Fibroblast of skin of right biceps (primary cell): ENCODE measurements around the gene GADD45GIP1.
"Not testable (repeated sequence)": the region's sequence is repeated elsewhere in the genome, so short reads cannot be mapped to it uniquely, and the experiment has no call there.

ENCODE experiments used
- DNase-seq: peaks from one replicate; pipeline ENCODE4 v3.0.0-alpha.2; 2013

The GADD45GIP1 gene

GRCh38 chr19:12987190-12987589 lies 30.2 kb upstream of the GADD45GIP1 start:
- DNase-seq, result no peak

DNA sequence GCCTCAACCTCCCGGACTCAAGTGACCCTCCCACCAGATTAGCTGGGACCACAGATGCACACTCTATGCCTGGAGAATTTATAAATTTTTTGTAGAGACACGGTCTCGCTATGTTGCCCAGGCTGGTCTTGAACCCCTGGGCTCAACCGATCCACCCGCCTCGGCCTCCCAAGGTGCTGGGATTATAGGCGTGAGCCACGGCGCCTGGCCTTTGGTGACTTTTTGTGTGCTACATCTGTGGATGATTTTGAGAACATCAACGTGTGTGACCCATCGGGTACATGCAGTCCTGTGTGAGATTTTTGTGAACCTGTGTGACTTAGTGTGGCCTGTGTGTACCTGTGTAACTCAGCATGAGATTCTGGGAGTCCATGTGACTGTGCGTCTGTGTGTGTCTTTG lies 29.7 kb upstream of the GADD45GIP1 start:
- no peak for DNase-seq

GRCh38 chr19:12985049-12985776 lies 28.2 kb upstream of the GADD45GIP1 start:
- DNase-seq, result peak; percentile 23

- DNase-seq, result no peak
Observed at GRCh38 chr19:12984683-12985048, 27.6 kb upstream of the GADD45GIP1 start.

GRCh38 chr19:12984143-12984627 lies 27.2 kb upstream of the GADD45GIP1 start:
- no peak for DNase-seq

DNA sequence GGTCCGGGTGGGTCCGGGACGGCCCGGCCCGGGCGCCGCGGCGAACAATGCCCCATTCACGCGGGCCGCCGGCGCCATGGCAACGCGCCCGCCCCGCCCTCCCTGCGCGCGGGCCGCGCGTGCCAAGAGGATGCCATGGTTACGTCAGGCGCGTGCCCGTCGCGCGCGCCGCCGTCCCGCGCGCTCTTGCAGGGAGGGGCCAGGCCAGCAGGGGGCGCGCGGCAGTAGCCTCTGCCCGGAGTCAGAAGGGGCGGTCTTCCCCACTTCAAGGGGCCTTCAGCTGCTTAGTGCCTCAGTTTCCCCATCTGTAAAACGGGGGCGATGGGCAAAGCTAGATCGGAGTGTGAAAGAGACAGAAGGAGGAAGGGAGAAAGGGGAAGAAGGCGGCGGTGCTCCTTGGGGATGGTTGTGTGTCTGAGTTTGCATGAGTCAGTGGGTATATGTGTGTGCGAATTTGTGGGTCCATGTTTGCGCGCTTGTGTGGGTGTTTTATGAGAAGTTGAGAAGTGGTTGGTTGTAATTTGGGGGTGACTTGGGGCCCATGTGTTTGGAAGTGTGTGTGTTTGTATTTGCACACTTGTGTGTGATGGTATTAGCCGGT lies 26.6 kb upstream of the GADD45GIP1 start:
- peak; percentile 82 for DNase-seq

- no peak for DNase-seq
Observed at GRCh38 chr19:12983091-12983490, 26.1 kb upstream of the GADD45GIP1 start.

DNA sequence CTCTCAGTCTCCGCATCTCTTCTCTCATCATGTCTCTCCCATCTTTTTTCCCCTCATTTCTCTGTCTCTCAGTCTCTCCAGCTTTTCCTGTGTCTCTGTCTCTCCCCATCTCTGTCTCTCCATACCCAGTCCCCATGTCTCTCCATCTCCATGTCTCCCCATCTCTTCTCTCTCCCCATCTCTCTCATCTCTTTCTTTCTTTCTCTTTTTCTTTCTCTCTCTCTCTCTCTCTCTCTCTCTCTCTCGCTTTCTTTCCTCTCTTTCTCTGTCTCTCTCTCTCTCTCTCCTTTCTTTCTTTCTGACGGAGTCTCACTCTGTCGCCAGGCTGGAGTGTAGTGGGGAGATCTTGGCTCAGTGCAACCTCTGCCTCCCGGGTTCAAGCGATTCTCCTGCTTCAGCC lies 25.6 kb upstream of the GADD45GIP1 start:
- DNase-seq, result no peak

GRCh38 chr19:12979974-12980373 lies 23.0 kb upstream of the GADD45GIP1 start:
- no peak for DNase-seq

GRCh38 chr19:12976109-12976508 lies 19.1 kb upstream of the GADD45GIP1 start:
- DNase-seq, result not testable (repeated sequence)

DNA sequence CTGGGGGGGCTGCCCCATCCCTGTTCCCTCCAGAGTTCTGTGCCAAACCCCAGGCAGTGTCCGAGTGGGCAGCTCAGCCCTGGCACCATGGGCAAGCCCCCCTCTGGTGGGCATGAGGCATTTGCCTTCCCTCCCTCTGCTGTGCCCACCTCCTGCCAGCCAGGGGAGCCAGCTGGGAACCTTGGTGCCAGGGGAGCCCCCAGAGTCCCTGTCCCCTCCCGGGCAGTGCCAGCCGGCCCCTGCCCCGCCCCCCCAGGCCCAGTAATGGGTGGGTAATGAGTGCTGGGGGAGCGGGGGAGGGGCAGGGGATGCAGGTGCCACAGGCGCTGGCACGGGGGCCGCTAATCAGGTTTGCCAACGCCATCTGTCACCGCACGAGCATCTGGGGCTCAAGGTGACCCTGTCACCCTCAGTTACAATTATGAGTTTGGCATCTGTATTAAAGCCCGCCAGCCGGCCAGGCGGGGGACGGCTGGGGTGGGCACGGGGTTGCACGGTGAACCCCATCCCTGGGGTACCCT lies 18.3 kb upstream of the GADD45GIP1 start:
- no peak for DNase-seq

DNA sequence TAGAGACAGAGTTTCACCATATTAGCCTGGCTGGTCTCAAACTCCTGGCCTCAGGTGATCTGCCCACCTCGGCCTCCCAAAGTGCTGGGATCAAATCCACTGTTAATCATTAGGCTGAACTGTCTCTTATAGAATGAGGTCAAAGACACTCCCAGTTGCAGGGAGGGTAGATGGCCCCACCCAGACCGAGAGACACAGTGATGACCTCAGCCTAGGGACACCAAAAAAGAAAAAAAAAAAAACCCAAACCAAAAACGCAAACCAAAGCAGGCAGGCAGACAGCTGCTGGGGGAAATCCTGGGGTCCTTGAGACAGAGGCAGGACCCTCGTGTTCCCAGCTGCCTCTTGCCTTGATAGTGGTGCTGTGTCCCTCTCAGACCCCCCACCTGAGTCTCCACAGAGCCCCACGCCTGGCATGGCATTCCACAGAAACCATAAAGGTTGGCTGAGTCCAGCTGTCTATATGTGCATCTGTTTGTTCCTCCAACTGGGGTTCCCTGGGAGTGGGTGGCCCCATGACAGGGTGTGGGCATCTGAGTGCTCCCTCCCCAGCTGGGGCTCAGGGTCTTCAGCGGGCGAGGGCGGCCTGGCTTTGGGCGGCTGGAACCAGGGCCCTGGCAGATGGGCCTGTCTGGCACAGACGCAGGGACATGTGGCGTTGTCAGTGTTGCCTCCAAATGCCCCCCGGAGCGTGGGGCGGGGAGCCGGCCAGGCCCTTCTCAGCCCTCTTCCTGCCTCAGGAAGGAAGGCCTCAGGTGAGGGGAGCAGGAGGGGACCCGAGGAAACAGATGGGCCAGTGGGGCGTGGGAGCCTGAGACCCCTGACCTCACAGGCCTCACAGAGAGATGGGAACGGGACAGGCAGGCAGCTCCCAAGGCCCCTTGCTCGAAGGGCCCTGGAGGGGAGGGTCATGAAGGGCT lies 17.5 kb upstream of the GADD45GIP1 start:
- DNase-seq, result no peak

GRCh38 chr19:12973236-12973635 lies 16.2 kb upstream of the GADD45GIP1 start:
- no peak for DNase-seq

DNA sequence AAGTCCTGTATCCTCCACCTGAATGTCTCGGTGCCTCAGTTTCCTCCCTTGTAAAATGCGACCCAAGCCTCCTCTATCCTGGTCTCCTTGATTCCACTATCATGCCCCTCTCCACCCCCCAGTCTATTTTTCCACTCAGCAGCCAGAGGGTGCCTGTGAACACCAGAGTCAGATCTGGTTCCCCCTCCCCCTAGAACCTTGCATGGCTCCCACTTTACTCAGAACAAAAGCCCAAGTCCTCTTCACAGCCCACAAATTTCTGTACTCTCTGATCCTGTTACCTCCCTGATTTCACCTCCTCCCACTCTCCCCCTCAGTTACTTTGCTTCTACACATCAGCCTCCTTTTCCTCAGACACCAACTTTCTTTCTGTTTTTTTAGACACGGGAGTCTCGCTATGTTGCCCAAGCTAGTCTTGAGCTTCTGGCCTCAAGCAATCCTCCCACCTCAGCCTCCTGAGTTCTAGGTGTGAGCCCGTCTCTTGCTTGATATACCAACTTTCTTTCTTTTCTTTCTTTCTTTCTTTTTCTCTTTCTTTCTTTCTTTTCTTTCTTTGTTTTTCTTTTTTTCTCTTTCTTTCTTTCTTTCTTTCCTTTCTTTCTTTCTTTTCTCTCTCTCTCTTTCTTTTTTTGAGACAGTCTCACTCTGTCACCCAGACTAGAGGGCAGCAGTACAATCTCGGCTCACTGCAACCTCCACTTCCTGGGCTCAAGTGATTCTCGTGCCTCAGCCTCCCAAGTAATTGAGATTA lies 13.2 kb upstream of the GADD45GIP1 start:
- DNase-seq, result no peak

- no peak for DNase-seq
Observed at GRCh38 chr19:12969292-12969988, 12.4 kb upstream of the GADD45GIP1 start, which contains the start of gene DAND5. DAND5 (plus strand) TSS chr19:12969576; CDS start chr19:12969661, 85 bp downstream.

DNA sequence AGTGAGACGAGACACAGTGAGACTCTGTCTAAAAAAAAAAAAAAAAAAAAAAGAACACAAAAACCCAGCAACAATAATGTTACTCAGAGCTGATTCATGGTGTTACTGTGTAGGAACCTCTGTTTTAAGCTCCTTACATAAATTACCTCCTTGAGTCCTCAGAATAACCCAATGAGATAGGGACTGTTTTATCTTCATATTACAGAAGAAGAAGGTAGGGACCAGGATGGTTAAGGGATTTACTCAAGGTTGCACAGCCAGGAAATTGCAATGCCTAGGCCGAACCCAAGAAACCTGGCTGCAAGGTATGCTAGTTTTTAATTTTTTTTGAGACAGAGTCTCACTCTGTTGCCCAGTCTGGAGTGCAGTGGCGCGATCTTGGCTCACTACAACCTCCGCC lies 10.9 kb upstream of the GADD45GIP1 start:
- DNase-seq, result no peak

DNA sequence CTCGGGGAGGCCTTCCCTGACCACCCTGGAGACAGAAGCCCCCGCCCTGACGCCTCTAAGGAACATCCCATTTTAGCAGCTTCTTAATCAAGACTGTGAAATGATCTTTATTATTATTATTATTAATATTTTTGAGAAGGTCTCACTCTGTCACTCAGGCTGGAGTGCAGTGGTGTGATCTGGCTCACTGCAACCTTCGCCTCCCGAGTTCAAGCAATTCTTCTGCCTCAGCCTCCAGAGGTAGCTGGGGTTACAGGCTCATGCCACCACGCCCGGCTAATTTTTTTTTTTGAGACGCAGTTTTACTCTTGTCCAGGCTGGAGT lies 8.8 kb upstream of the GADD45GIP1 start:
- no peak for DNase-seq

DNA sequence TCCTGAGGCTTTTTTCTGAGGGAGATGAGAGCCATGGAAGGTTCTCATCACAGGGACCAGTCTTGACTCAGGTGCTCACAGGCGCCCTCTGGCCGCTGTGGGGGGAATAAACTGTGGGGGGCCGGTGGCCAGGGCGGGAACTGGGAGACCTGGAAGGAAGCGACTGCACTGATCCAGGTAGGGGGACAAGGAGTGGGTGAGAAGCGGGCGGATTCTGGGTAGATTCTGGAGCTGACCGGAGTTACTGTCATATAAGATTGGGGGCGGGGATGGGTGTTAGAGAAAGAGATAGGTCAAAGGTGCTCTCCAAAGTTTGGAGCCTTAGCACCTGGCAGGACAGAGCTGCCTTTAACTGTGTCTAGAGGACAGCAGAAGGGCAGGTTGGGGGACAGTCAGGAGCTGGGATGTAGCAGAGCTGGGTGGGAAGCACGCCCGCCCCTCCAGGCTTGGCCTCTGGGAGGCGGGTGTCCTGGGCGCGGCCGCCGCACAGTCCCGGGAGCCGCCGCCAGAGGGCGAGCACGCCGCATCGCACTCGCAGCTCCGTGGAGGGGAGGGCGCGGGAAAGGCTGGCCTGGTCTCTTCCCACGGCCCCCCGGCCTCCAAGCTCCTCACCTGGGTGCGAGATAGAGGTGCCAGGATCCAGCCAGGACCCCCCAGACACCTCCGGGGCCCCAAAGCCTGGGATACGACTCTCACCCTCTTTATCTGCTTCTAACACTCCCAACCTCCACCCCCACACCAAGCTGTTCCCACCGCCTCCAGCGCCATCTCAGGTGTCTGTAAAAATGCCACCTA lies 8.2 kb upstream of the GADD45GIP1 start:
- DNase-seq, result peak; percentile 73

DNA sequence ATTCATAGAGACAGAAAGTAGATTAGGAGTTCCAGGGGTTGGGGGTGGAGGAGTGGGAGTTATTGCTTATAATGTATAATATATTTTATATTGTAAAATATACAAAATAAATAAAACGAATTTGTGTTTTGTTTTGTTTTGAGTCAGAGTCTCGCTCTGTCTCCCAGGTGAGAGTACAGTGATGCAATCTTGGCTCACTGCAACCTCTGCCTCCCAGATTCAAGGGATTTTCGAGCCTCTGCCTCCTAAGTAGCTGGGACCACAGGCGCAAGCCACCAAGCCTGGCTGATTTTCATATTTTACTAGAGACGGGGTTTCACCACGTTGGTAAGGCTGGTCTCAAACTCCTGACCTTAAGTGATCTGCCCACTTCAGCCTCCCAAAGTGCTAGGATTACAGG lies 2.5 kb upstream of the GADD45GIP1 start:
- DNase-seq, result no peak

GRCh38 chr19:12957389-12957952 lies 448 bp upstream of the GADD45GIP1 start:
- DNase-seq, result not testable (repeated sequence)

GRCh38 chr19:12955996-12956395 lies 1.0 kb downstream of the GADD45GIP1 start:
- no peak for DNase-seq
